Thyroid gland (tissue), 4 donors: Measurements from ENCODE around the gene NGEF. TPM values are rescaled to one million over a fixed set of nuclear protein-coding genes. Genes with fewer than 3 reads are reported as not detected.

ENCODE experiments used
- DNase-seq, 2 donors: peaks; one replicate each; pipeline ENCODE4 v3.0.0-alpha.2; 2019
- H3K27ac ChIP-seq, 3 donors: fragments of 200-600 bp; sonication (generic); 1 replicate in 2 of 3; 2 replicates in 1 of 3; pipeline ENCODE4 v1.5.1; 2016 to 2019; ENCODE audit warnings: mild to moderate bottlenecking in 1 of 3, moderate library complexity in 1 of 3
- H3K27me3 ChIP-seq: fragments of 200-600 bp; sonication (generic); one replicate; pipeline ENCODE4 v1.5.1; 2019
- H3K36me3 ChIP-seq, 2 donors: fragments of 200-600 bp; sonication (generic); one replicate each; pipeline ENCODE4 v1.5.1; 2016 to 2019
- H3K4me1 ChIP-seq, 2 donors: fragments of 200-600 bp; sonication (generic); one replicate each; pipeline ENCODE4 v1.5.1; 2017 to 2019
- H3K4me3 ChIP-seq, 3 donors: fragments of 200-600 bp; sonication (generic); replicated peaks in 1 of 3; 1 replicate in 2 of 3; 2 replicates in 1 of 3; pipeline ENCODE4 v1.5.1; 2016; ENCODE audit warnings: mild to moderate bottlenecking in 1 of 3
- H3K9me3 ChIP-seq: fragments of 200-600 bp; sonication (generic); one replicate; pipeline ENCODE4 v1.5.1; 2017
- CTCF ChIP-seq, 6 experiments: fragments of 200-600 bp in 3 of 6; fragments of 450-650 bp in 3 of 6; sonication (generic) in 3 of 6; IDR thresholded peaks; one replicate each; pipeline ENCODE4 v1.5.1; 2016 to 2019; ENCODE audit warnings: antibody characterized with exemption in 6 of 6, mild to moderate bottlenecking in 2 of 6, inconsistent platforms in 1 of 6, moderate library complexity in 1 of 6
- POLR2A ChIP-seq, 2 donors: fragments of 450-650 bp; IDR thresholded peaks; one replicate each; pipeline ENCODE4 v1.6.1; 2017; ENCODE audit warnings: antibody characterized with exemption in 2 of 2, mild to moderate bottlenecking in 2 of 2, moderate library complexity in 1 of 2
- WGBS, 2 donors: methylation state at CpG; one replicate each; pipeline ENCODE4 v1.1.5; 2017; 5-methylcytosine and 5-hydroxymethylcytosine counted together
- intact Hi-C: fragments of 100-400 bp; cut with DNase I; formaldehyde crosslinking; loops from one replicate; pipeline ENCODE4 v1.15.1; 2023
- total RNA-seq, 4 donors: library from RNA; depleted of rRNA; stranded (reverse); fragments of >200 nt; gene quantifications; one replicate each; pipeline ENCODE4 v1.2.3, GENCODE V29; 2016

NGEF gene
- total RNA-seq, 4 donors from 2014 or later: 0.11 to 2.1 TPM; not detected in 2

GRCh38 chr2:232950751-232951150, 62.3 kb downstream of the NGEF start:
- Histone ChIP-seq H3K27me3 (no peaks in the 10 kb centered on the region), H3K27ac (no peak overlapping the region), H3K36me3 (no peaks in the 10 kb centered on the region), H3K4me3 (no peak overlapping the region), H3K9me3 (no peaks in the 10 kb centered on the region), H3K4me1 (no peaks in the 10 kb centered on the region)
- intact Hi-C loops: no loop called here
- no peak for DNase-seq
- TF ChIP-seq POLR2A (IDR thresholded peaks at IDR 0.05) (no peak), CTCF (IDR thresholded peaks at IDR 0.05) (no peak)
- 89 to 91% methylated on average over 8 of the region's 8 CpGs for WGBS, 2 donors

- Histone ChIP-seq H3K27me3 (no peaks in the 10 kb centered on the region), H3K9me3 (no peaks in the 10 kb centered on the region), H3K4me1 (no peaks in the 10 kb centered on the region), H3K36me3 (no peaks in the 10 kb centered on the region), H3K27ac (no peak overlapping the region), H3K4me3 (no peak overlapping the region)
- TF ChIP-seq CTCF (IDR thresholded peaks at IDR 0.05): no peak
- TF ChIP-seq POLR2A (IDR thresholded peaks at IDR 0.05): no peak
- intact Hi-C loops: no loop called here
- 95 to 97% methylated on average over 4 of the region's 4 CpGs for WGBS, 2 donors
- no peak for DNase-seq
Observed at GRCh38 chr2:232949016-232949415, 64.0 kb downstream of the NGEF start.

- DNase-seq: no peak
- TF ChIP-seq POLR2A (IDR thresholded peaks at IDR 0.05): no peak
- TF ChIP-seq CTCF (IDR thresholded peaks at IDR 0.05): no peak
- 75 to 86% methylated on average over 3 of the region's 3 CpGs for WGBS, 2 donors
- intact Hi-C loops: no loop called here
- Histone ChIP-seq H3K27ac (no peak overlapping the region), H3K9me3 (no peaks in the 10 kb centered on the region), H3K4me1 (no peaks in the 10 kb centered on the region), H3K4me3 (no peak overlapping the region), H3K36me3 (no peaks in the 10 kb centered on the region), H3K27me3 (no peaks in the 10 kb centered on the region)
Observed at GRCh38 chr2:232942831-232943230, 70.2 kb downstream of the NGEF start.

GRCh38 chr2:232941912-232942594, 71.0 kb downstream of the NGEF start:
- DNase-seq: no peak
- Histone ChIP-seq H3K36me3 (no peaks in the 10 kb centered on the region), H3K4me3 (no peak overlapping the region), H3K9me3 (no peaks in the 10 kb centered on the region), H3K27ac (no peak overlapping the region), H3K27me3 (no peaks in the 10 kb centered on the region), H3K4me1 (no peaks in the 10 kb centered on the region)
- 74 to 78% methylated on average over 10 of the region's 10 CpGs for WGBS, 2 donors
- intact Hi-C loops: no loop called here
- TF ChIP-seq POLR2A (IDR thresholded peaks at IDR 0.05) (no peak), CTCF (IDR thresholded peaks at IDR 0.05) (no peak)

GRCh38 chr2:232941400-232941799, 71.7 kb downstream of the NGEF start:
- H3K27me3 ChIP-seq: no peaks in the 10 kb centered on the region
- no peak for TF ChIP-seq CTCF (IDR thresholded peaks at IDR 0.05)
- no peak for TF ChIP-seq POLR2A (IDR thresholded peaks at IDR 0.05)
- 76 to 88% methylated on average over 8 of the region's 8 CpGs for WGBS, 2 donors
- H3K36me3 ChIP-seq: no peaks in the 10 kb centered on the region
- no peak for DNase-seq
- H3K27ac ChIP-seq: no peak overlapping the region
- intact Hi-C loops: no loop called here
- no peaks in the 10 kb centered on the region for H3K9me3 ChIP-seq
- H3K4me3 ChIP-seq: no peak overlapping the region
- H3K4me1 ChIP-seq: no peaks in the 10 kb centered on the region
